Endodermal cell (in vitro differentiated cells): ENCODE data around the gene OGDH. TPM values are rescaled to one million over a fixed set of nuclear protein-coding genes. Genes with fewer than 3 reads are reported as not detected.

ENCODE experiments used
- DNase-seq: peaks from one replicate; pipeline ENCODE4 v3.0.0-alpha.2; 2017
- H3K27ac ChIP-seq: 2 replicates; pipeline ENCODE4 v1.5.1; 2013; ENCODE audit warnings: mild to moderate bottlenecking, low read depth, low read length, moderate library complexity
- H3K27me3 ChIP-seq: 2 replicates; pipeline ENCODE4 v1.6.1; 2013; ENCODE audit warnings: mild to moderate bottlenecking, low read length, moderate library complexity; ENCODE audit not compliant: insufficient read depth, control insufficient read depth, poor library complexity, severe bottlenecking
- H3K36me3 ChIP-seq: 2 replicates; pipeline ENCODE4 v1.7.0; 2013; ENCODE audit warnings: mild to moderate bottlenecking, low read length, moderate library complexity; ENCODE audit not compliant: control insufficient read depth, insufficient read depth
- H3K4me1 ChIP-seq: one replicate; pipeline ENCODE4 v1.7.0; 2013; ENCODE audit warnings: low read length; ENCODE audit not compliant: control insufficient read depth, insufficient read depth
- H3K4me3 ChIP-seq: 2 replicates; pipeline ENCODE4 v1.5.1; 2013; ENCODE audit warnings: mild to moderate bottlenecking, low read length, moderate library complexity
- H3K9ac ChIP-seq: 2 replicates; pipeline ENCODE4 v1.6.1; 2013; ENCODE audit warnings: mild to moderate bottlenecking, low read length, moderate library complexity; ENCODE audit not compliant: poor library complexity, severe bottlenecking; ENCODE audit errors: extremely low read depth
- H3K9me3 ChIP-seq: 2 replicates; pipeline ENCODE4 v1.6.1; 2013; ENCODE audit warnings: mild to moderate bottlenecking, low read length, moderate library complexity; ENCODE audit not compliant: control insufficient read depth
- H3K27ac Mint-ChIP-seq: 2 replicates; pipeline ENCODE4 v1.8.0; 2020; ENCODE audit warnings: mixed read lengths
- H3K27me3 Mint-ChIP-seq: 2 replicates; pipeline ENCODE4 v1.8.0; 2021; ENCODE audit warnings: mild to moderate bottlenecking, mixed read lengths; ENCODE audit not compliant: insufficient read depth
- H3K36me3 Mint-ChIP-seq: 2 replicates; pipeline ENCODE4 v1.8.0; 2020; ENCODE audit warnings: low read depth, mixed read lengths
- H3K4me1 Mint-ChIP-seq: 2 replicates; pipeline ENCODE4 v1.8.0; 2020; ENCODE audit warnings: mixed read lengths
- H3K4me3 Mint-ChIP-seq: 2 replicates; pipeline ENCODE4 v1.8.0; 2020; ENCODE audit warnings: mild to moderate bottlenecking, moderate library complexity, mixed read lengths
- H3K9me3 Mint-ChIP-seq: 2 replicates; pipeline ENCODE4 v1.8.0; 2020; ENCODE audit warnings: mild to moderate bottlenecking, mixed read lengths
- CTCF ChIP-seq: fragments of 200-600 bp; sonication (generic); conservative IDR thresholded peaks from 2 replicates; pipeline ENCODE4 v1.5.0; 2021; ENCODE audit warnings: antibody characterized with exemption, mild to moderate bottlenecking
- WGBS, 2 experiments: methylation state at CpG; one replicate each; pipeline versions ENCODE4 v1.1.5 to v1.1.7; 2013; ENCODE audit warnings: missing lambda C conversion rate in 2 of 2, mixed read lengths in 1 of 2; ENCODE audit not compliant: insufficient coverage in 1 of 2, insufficient read length in 1 of 2; 5-methylcytosine and 5-hydroxymethylcytosine counted together
- total RNA-seq, 2 donors: library from RNA; stranded (reverse); fragmentation: NEBNext Ultra II Directional in 1 of 2; extraction: Animal tissue kit (Norgen Biotek cat#: 25700) in 1 of 2; gene quantifications; 2 replicates in 1 of 2; 3 replicates in 1 of 2; pipeline ENCODE4 v1.2.1, GENCODE V29; 2021

Gene OGDH
- total RNA-seq, 2 donors from 2014 or later = 82.5 to 96.0 TPM

GRCh38 chr7:44603193-44603592 lies 3.2 kb upstream of the OGDH start:
- WGBS, 2 experiments = 74 to 83% methylated on average over 3 to 6 of the region's 6 CpGs
- no peak for DNase-seq
- Histone ChIP-seq H3K4me3 (no peak overlapping the region), H3K4me1 (no peaks in the 10 kb centered on the region), H3K36me3 (no peaks in the 10 kb centered on the region), H3K9ac (no peak overlapping the region), H3K27me3 (peaks cover 4% of the 10 kb centered on the region), H3K27ac (no peak overlapping the region), H3K9me3 (no peaks in the 10 kb centered on the region)
- Mint-ChIP-seq H3K4me3 (no peak overlapping the region), H3K36me3 (peaks cover 2% of the 10 kb centered on the region), H3K27ac (no peak overlapping the region), H3K27me3 (peaks cover 15% of the 10 kb centered on the region), H3K9me3 (no peaks in the 10 kb centered on the region), H3K4me1 (peaks cover 4% of the 10 kb centered on the region)
- no peak for TF ChIP-seq CTCF

- TF ChIP-seq CTCF = no peak
- no peak for DNase-seq
- H3K27ac ChIP-seq = no peak overlapping the region
- H3K4me1 Mint-ChIP-seq = peaks cover 8% of the 10 kb centered on the region
- H3K27ac Mint-ChIP-seq = no peak overlapping the region
- H3K27me3 ChIP-seq = peaks cover 4% of the 10 kb centered on the region
- H3K4me3 Mint-ChIP-seq = peak overlapping the region; percentile 87
- no peaks in the 10 kb centered on the region for H3K9me3 Mint-ChIP-seq
- no peaks in the 10 kb centered on the region for H3K36me3 ChIP-seq
- no peaks in the 10 kb centered on the region for H3K9me3 ChIP-seq
- no peak overlapping the region for H3K4me3 ChIP-seq
- no peak overlapping the region for H3K9ac ChIP-seq
- peaks cover 15% of the 10 kb centered on the region for H3K27me3 Mint-ChIP-seq
- peaks cover 6% of the 10 kb centered on the region for H3K36me3 Mint-ChIP-seq
- no peaks in the 10 kb centered on the region for H3K4me1 ChIP-seq
- 93 to 100% methylated on average over 2 of the region's 2 CpGs for WGBS, 2 experiments
These were observed 1.5 kb upstream of the OGDH start for GRCh38 chr7:44604941-44605340.

- Mint-ChIP-seq H3K36me3 (peaks cover 6% of the 10 kb centered on the region), H3K4me1 (peaks cover 8% of the 10 kb centered on the region), H3K27ac (peak overlapping the region; percentile 97), H3K9me3 (no peaks in the 10 kb centered on the region), H3K27me3 (no peaks in the 10 kb centered on the region), H3K4me3 (peak overlapping the region; percentile 87)
- Histone ChIP-seq H3K27me3 (no peaks in the 10 kb centered on the region), H3K4me1 (no peaks in the 10 kb centered on the region), H3K9ac (peak overlapping the region; percentile 85), H3K27ac (peak overlapping the region; percentile 94), H3K4me3 (peak overlapping the region; percentile 86), H3K9me3 (no peaks in the 10 kb centered on the region), H3K36me3 (no peaks in the 10 kb centered on the region)
- WGBS, 2 experiments = 51 to 69% methylated on average over 24 to 35 of the region's 35 CpGs
- no peak for DNase-seq
- TF ChIP-seq CTCF = no peak
These were observed 978 bp downstream of the OGDH start for GRCh38 chr7:44607141-44608068.
